ENCODE results near the gene MRPL33.
"Not testable (repeated sequence)": the region's sequence is repeated elsewhere in the genome, so short reads cannot be mapped to it uniquely, and the experiment has no call there.

MRPL33 gene

GRCh38 chr2:27742571-27742970 is 28.9 kb upstream of the MRPL33 start:
- DNase-seq = no peak

DNA sequence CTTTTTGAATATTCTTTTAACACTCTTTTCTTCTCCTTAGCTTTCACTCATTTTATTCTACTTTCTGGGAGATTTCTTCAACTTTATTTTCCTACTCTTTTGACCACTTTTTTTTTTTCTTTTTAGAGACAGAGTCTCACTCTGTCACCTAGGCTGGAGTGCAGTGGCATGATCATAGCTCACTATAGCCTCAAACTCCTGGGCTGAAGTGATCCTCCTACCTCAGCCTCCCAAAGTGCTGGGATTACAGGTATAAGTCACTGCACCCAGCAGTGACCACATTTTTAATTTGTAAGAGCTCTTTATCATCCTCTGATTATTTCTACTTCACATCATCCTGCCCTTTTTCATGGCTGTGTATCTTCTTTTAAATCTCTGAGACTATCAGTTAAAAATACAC is 26.0 kb upstream of the MRPL33 start:
- not testable (repeated sequence) for DNase-seq

DNA sequence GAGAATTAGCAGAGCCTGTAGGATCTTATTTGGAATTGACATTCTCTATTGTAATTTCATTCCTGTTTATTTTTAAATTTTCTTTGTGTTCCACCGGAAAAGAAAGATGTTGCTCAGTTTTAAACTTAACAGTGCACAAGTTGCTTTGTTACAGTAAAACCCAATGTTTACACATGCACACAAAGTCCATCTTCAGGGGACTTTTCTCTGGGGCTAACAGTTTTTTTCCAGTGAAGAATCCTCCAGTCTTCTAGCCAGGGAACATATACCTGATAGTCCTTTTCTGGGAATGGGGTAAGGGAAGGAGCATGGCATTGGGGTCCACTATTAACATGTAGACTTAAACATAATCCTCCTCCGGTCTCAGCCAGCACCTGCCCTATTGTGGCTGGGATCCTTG is 25.2 kb upstream of the MRPL33 start:
- DNase-seq = no peak

DNA sequence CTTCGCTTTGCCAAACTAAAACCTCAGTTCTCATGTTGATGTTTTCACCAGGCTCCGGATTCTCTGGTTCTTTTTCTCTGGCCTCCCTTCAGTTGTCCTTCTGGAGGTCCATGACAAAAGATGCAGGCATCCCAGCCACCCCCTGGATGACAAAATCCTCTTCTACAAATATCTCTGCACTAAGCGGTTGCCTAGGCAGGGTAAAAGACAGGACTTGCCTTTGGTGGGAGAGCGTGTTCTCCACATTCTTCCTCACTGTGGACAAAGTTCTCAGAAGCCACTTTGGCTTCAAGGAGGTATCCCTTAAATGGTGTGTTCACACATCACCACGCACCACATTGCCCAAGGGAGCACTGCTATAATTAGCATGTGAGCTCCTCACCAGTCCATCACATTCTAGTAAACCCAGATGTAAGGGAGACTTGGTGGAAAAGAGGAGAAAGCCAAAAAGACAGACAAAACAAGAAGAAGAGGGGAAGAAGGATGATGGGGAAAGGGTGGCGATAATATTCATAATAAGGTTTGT is 23.6 kb upstream of the MRPL33 start:
- no peak for DNase-seq

DNA sequence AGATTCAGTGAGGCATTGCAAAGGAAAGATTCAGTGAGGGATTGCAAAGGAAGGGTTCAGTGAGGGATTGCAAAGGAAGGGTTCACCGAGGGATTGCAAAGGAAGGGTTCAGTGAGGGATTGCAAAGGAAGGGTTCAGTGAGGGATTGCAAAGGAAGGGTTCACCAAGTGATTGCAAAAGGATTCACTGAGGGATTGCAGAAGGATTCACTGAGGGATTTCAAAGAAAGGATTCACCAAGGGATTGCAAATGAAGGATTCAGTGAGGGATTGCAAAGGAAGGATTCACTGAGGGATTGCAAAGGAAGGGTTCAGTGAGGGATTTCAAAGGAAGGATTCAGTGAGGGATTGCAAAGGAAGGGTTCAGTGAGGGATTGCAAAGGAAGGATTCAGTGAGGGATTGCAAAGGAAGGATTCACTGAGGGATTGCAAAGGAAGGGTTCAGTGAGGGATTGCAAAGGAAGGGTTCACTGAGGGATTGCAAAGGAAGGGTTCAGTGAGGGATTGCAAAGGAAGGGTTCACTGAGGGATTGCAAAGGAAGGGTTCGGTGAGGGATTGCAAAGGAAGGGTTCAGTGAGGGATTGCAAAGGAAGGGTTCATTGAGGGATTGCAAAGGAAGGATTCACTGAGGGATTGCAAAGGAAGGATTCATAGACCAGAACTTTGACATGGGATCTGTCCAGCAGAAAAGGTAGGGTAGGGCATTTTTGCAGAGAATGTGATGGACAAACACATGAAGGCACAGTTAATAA is 22.5 kb upstream of the MRPL33 start:
- DNase-seq = not testable (repeated sequence)

DNA sequence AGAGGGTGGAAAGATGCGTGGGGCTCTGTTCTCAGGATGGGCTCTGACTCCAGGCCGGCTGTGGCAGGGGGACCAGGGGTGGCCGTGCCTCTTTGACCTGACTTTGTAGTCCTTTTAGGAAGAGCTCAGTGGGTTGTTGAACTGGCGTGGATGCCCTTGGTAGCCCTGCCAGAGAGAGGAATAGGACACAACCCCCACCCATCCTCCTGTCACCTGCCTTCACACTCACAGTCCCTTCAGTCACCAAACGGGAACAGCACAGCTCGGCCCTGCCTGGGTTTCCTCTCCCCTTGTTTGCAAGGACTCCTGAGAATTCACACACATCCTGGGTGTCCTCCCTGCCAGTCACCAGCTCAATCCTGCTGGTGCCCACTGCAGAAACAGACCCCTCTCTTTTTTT is 20.1 kb upstream of the MRPL33 start:
- DNase-seq = no peak

DNA sequence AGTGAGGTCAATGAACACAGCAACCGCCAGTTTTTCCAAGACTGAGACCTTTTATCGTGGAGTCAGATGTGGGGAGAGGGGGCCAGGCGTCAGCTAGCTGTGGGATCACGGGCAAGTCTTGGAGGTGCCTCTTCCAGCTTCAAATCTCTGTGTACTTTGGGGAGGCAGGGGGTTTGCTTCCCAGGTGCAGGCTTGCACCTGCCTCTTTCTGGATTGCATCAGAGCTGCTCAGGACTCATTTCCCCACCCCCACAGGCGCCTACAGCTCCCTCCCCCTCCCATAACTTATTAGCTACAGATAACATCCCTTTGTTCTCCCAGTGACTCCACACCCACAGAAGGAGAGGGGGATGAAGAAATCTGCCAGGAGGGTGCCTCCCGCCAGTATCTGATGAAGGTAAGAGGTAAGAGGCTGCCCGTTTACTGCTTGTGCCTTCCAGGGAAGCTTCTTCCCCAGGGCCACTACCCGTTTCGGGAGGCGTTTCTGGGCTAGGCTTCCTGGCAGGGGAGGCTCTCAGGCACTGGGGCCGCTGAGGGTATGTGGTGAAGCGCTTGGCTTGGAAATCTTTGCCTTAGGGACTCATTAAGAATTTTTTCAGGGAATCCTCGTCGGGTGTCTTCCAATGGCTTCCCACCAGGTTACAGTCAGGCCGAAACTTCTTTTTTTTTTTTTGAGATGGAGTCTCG is 18.8 kb upstream of the MRPL33 start:
- DNase-seq = no peak

DNA sequence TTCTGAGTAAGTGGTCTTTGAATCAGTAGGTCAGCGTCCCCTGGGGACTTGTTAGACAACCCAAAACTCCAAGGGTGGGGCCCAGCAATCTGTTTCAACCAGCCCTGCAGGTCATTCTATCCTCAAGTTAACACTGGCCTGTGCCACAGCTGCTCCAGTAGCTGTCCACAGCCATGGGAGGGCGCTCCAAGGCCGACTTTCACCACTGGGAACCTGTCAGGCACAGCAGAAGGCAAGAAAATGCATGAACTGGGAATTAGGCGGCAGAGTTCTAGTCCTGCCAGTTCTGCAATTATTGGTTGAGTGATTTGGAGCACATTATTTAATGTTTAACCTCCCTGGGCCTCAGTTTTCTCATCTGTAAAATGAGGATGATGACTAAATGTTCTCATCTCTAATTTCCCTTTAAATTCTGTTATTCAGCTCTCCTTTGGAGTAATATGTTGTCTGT is 17.4 kb upstream of the MRPL33 start:
- peak; percentile 8 for DNase-seq

- no peak for DNase-seq
These were observed 16.7 kb upstream of the MRPL33 start for GRCh38 chr2:27754831-27755230.

DNA sequence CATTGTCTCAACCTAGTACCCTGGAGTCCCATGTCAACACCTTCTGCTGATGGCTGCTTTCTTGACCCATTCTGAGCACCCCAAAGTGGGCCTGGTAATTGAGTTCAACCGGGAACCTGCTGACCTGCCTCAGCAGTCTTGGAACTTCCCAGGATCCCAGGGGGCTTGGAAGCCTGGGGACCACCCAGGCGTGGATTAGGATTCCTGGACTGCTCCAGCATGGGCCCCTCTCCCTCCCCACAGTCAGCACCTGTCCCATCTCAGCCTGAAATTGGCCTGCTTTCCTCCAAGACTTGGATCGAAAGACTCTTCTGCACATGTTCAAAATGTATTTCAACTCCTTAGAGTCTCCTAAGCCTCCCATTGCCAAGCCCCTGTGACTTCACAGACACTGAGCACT is 15.4 kb upstream of the MRPL33 start:
- DNase-seq = no peak

- DNase-seq = no peak
These were observed 14.7 kb upstream of the MRPL33 start for GRCh38 chr2:27756544-27757498.

DNA sequence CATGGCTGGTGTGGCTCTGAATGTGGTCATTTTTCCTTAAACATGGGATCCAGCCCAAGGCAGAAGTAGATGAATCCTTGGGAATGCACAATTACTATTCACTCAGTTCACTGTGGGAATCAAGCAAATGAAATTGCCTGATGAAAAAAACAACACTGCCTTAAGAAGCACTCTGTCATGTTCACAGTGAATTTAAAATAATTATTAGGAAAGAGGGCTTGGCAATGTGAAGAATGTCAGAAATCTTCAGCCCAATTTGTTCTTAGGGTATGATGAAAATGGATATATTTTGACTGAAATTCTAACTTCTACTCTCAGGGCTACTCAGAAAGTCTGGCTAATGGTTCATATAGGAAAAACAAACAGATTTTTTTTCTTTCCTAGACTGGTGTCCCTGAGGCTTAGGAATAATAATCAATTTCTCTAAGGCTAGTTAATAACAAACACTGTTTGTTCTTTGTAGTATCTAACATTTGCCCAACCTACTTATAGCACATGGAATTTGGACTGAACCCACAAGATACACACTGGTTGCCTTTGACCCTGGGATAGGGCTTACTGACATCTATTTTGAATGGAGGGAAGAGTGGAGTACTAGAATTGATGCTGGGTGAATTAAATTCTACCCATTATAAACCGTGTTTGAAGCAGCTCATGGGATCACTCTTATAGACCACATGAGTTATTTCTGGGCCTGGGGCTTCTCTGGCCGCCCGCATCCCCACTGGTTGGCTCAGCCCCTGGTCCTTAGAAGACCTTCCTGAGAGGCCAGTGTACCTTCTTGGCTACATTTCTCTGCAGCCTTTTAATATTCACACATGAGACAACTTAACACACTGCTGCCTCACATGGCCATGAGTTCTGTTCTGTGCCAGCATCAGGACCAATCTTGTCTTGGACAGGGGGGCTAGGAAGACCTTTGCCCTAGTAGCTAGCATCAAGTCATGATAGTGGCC is 8.3 kb upstream of the MRPL33 start:
- no peak for DNase-seq

GRCh38 chr2:27763907-27764267 is 7.6 kb upstream of the MRPL33 start:
- no peak for DNase-seq

- not testable (repeated sequence) for DNase-seq
These were observed 7.0 kb upstream of the MRPL33 start for GRCh38 chr2:27764526-27764925.

DNA sequence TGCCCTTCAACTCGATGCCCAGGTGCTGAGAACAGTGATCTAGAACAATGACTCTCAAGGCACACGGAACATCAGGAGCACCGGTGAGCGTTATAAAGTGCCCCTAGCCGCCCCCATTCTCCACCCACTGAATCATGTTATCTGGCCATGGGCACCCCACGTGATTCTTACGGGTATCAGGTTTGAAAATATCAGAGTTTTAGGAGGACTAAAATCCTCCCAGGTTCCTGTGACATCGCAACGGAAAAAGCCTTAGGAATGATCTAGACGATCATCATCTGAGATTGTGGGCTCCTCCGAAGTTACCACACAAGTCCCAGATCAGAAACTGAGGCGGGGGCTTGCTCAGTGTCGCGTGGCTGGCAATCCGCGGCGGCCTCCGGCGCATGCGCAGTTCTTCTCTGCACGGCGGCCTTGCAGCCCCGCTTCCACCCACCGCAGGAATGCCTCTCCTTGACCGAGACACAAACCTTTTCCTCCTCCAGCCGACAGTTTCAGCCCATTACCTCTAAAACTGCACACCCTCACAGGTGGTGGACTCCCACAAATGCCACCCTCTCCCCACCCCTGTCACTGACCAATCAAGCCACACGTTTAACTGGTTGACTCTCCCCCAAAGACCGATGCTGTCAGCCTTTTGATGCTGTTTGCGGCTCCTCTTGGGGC is 5.8 kb upstream of the MRPL33 start:
- no peak for DNase-seq

DNA sequence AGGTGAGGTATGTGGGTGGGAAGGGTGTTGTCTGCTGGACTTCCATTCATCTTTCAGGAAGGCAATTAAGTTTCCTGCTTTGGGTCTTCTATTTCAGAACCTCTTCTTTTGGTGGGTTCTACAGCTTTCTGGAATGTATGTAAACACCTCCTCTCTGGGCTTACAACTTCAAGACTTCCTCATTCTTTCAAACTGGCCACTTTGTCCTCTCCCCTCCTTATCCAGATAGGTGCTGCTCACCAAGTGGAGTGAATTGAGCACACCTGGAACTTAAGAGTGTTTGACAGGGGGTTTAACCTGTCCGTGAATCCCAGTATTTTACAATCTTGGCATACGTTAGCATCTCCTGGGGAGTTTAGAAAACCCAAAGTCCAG is 5.2 kb upstream of the MRPL33 start:
- no peak for DNase-seq

DNA sequence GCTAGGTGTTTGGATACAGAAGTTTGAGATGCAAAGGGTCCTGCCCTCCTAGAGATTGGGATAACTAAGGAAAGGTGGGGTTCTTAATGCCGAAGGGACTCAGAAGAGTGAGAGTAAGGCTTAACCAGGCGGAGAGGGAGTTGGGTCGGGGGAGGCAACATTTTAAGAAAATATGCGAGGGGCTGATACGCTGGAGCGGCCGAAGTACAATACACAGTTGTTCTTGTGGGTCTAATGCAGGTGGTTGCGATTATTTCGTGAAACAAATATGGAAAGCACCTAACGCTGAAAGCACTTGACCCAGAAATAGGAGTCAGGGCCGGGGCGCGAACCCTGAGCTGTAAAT is 344 bp upstream of the MRPL33 start:
- DNase-seq = no peak

DNA sequence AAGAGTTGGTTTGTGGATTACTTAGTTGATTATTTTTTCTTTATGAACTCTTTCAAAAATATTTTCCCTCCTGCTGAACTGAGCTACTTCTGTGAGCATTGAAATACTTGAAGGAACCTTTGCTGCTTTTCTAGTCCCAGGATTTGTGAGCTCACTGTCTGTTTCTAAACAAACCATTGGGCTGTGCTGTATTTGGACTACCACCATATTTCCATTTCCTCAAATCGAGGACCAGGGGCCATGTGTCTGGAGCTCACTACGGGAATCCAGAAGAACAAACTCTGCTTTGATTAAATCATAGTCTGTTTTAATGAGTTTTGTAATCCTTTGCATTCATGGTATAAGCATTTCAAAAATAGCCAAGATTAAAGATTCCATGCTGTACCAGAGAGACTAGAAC is 1.3 kb downstream of the MRPL33 start:
- no peak for DNase-seq

- DNase-seq = no peak
These were observed 2.4 kb downstream of the MRPL33 start for GRCh38 chr2:27773959-27774358.

- no peak for DNase-seq
These were observed 4.6 kb downstream of the MRPL33 start for GRCh38 chr2:27776097-27776496.

DNA sequence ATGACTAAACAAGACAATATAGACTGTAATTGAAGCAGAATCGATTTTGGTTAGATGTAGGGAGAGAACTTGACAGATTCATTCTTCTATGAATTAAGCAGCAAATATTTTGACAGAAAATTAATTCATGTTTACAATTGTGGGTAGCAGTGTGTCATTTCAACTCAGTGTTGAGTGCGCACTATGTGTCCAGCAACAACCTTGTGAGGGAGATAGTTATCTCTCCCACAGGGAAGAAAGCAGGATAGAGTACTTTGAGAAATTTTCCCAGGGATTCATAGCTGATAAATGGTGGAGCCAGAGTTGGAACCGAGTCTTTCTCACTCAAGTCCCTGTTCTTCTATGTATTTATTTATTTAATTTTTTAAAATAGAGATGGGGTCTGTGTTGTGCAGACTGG is 5.2 kb downstream of the MRPL33 start:
- DNase-seq = no peak
